Peyer's patch (tissue), 4 donors: ENCODE data around the gene RRP1B. TPM values are rescaled to one million over a fixed set of nuclear protein-coding genes. Genes with fewer than 3 reads are reported as not detected.
A peak's percentile ranks its signal among the peaks of the same experiment; 100 is the strongest.

Experiments used
- DNase-seq, 3 donors: peaks; one replicate each; pipeline ENCODE4 v3.0.0-alpha.2; 2017 to 2019
- H3K27ac ChIP-seq, 4 donors: fragments of 200-600 bp; sonication (generic); one replicate each; pipeline ENCODE4 v1.5.1; 2016 to 2019
- H3K27me3 ChIP-seq, 2 donors: fragments of 200-600 bp; sonication (generic); one replicate each; pipeline ENCODE4 v1.5.1; 2019
- H3K36me3 ChIP-seq, 3 donors: fragments of 200-600 bp; sonication (generic); one replicate each; pipeline ENCODE4 v1.5.1; 2016 to 2019
- H3K4me1 ChIP-seq, 4 donors: fragments of 200-600 bp; sonication (generic); one replicate each; pipeline ENCODE4 v1.5.1; 2016 to 2019
- H3K4me3 ChIP-seq, 4 donors: fragments of 200-600 bp; sonication (generic); 1 replicate in 3 of 4; 2 replicates in 1 of 4; pipeline ENCODE4 v1.5.1; 2016 to 2019; ENCODE audit warnings: mild to moderate bottlenecking in 1 of 4
- H3K9me3 ChIP-seq, 4 donors: fragments of 200-600 bp; sonication (generic); one replicate each; pipeline ENCODE4 v1.5.1; 2016 to 2019; ENCODE audit warnings: mild to moderate bottlenecking in 1 of 4
- POLR2A ChIP-seq, 2 donors: fragments of 450-650 bp; IDR thresholded peaks; one replicate each; pipeline ENCODE4 v1.5.1; 2017; ENCODE audit warnings: antibody characterized with exemption in 2 of 2, mild to moderate bottlenecking in 2 of 2, moderate library complexity in 2 of 2
- total RNA-seq, 4 donors: library from RNA; depleted of rRNA; stranded (reverse); fragments of >200 nt; gene quantifications; one replicate each; pipeline ENCODE4 v1.1.0, GENCODE V29; 2016
- TF ChIP-seq, protein P1 (sequence below), 6 experiments: fragments of 450-650 bp in 4 of 6; fragments of 200-600 bp in 2 of 6; sonication (generic) in 1 of 6; IDR thresholded peaks; one replicate each; pipeline ENCODE4 v1.5.1; 2017 to 2019; ENCODE audit warnings: antibody characterized with exemption in 6 of 6, mild to moderate bottlenecking in 3 of 6, moderate library complexity in 1 of 6

RRP1B gene
- total RNA-seq, 4 donors from 2014 or later: 10.7 to 28.1 (median 14.1) TPM

DNA sequence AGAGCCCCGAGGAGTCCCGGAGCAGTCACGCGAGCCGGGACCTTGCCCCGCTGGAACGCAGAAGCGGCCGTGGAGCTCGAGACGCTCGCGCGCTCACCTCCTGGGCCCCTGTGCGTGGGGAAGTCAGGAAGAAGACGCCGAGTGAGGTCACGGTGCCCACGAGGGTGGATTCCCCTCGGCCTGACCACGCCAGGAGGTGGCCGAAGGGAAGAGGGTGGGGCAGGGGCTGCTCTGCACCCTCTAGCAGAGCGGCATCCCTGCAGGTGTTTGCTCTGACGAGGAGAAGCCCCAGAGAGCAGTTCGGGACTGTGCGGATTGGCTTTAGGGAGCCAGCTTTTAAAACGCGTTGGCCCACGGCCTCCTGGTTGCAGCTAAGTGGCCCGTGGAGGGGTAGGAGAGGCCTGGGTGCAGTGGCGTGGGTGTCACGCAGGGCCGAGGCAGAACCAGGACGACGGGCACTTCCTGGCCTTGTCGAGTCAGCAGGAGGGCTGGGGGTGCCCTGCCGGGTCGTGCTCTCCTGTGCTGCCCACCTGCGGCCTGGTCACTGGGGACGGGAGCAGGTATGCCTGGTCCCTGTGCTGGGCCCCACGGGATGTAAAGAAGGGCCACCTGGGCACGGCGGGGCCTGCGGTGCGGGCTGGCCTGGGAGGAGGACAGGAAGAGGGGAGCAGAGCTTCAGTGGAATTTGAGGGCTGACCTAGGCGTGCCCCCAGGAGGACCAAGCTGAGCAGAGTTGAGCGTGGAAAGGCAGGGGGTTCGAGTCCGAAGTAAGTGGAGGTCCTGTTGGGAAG lies 60.6 kb downstream of the RRP1B start:
- Histone ChIP-seq H3K9me3 (no peaks in the 10 kb centered on the region), H3K36me3 (peaks cover 0 to 8% (median 0%) of the 10 kb centered on the region in 3 donors), H3K4me3 (peak overlapping the region; percentile 75 to 99 (median 91)), H3K4me1 (peaks cover 0 to 26% (median 24%) of the 10 kb centered on the region in 4 donors), H3K27ac (peak overlapping the region; percentile 88 to 99 (median 93)), H3K27me3 (no peaks in the 10 kb centered on the region)
- DNase-seq: peak in 1 of 3 donors; percentile 72
- TF ChIP-seq, protein P1, sequence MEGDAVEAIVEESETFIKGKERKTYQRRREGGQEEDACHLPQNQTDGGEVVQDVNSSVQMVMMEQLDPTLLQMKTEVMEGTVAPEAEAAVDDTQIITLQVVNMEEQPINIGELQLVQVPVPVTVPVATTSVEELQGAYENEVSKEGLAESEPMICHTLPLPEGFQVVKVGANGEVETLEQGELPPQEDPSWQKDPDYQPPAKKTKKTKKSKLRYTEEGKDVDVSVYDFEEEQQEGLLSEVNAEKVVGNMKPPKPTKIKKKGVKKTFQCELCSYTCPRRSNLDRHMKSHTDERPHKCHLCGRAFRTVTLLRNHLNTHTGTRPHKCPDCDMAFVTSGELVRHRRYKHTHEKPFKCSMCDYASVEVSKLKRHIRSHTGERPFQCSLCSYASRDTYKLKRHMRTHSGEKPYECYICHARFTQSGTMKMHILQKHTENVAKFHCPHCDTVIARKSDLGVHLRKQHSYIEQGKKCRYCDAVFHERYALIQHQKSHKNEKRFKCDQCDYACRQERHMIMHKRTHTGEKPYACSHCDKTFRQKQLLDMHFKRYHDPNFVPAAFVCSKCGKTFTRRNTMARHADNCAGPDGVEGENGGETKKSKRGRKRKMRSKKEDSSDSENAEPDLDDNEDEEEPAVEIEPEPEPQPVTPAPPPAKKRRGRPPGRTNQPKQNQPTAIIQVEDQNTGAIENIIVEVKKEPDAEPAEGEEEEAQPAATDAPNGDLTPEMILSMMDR (IDR thresholded peaks at IDR 0.05): no peak
- TF ChIP-seq POLR2A (IDR thresholded peaks at IDR 0.05): no peak

DNA sequence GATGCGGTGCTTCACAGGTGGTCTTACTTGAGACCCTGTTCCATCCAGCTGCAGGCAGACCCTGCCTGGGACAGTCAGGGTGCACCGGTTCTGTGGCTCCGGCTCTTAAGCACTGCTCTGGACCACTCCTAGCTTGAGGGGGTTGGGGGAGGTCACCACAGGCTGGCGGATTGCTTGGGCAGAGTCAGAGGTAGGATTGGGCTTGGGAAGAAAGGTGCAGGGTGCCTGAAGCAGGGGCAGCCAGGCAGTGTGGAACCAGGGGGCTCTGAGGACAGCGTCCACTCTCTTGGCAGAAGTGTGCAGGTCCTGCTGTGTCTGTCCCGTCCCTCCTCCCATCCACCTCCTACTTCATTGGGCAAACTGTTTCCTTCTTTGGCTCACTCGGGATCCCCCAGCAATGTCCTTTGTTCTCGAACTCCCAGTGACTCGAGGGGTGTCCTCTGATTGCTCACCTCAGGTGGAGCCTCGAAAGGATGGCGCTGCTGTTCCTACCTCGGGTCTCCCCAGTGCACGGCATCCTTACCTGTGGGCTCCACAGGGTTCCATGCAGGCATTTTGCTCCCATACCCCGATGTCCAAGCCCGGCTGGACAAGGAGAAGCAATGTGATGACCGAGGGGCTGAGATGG lies 61.3 kb downstream of the RRP1B start:
- Histone ChIP-seq H3K4me3 (peak overlapping the region; percentile 75 to 99 (median 91)), H3K4me1 (peaks cover 0 to 33% (median 25%) of the 10 kb centered on the region in 4 donors), H3K9me3 (no peaks in the 10 kb centered on the region), H3K27me3 (no peaks in the 10 kb centered on the region), H3K36me3 (peaks cover 0 to 8% (median 0%) of the 10 kb centered on the region in 3 donors), H3K27ac (peak overlapping the region in 2 of 4 donors; percentile 92 to 99)
- TF ChIP-seq POLR2A (IDR thresholded peaks at IDR 0.05): no peak
- no peak for DNase-seq

- Histone ChIP-seq H3K36me3 (peaks cover 0 to 8% (median 0%) of the 10 kb centered on the region in 3 donors), H3K4me3 (peak overlapping the region in 2 of 4 donors; percentile 89 to 99), H3K4me1 (peaks cover 0 to 36% (median 26%) of the 10 kb centered on the region in 4 donors), H3K27me3 (no peaks in the 10 kb centered on the region), H3K27ac (no peak overlapping the region), H3K9me3 (no peaks in the 10 kb centered on the region)
- no peak for DNase-seq
- TF ChIP-seq POLR2A (IDR thresholded peaks at IDR 0.05): no peak
- TF ChIP-seq, protein P1 (IDR thresholded peaks at IDR 0.05): no peak
These were observed 61.8 kb downstream of the RRP1B start for GRCh38 chr21:43721206-43721605.

GRCh38 chr21:43721939-43722338 lies 62.6 kb downstream of the RRP1B start:
- TF ChIP-seq, protein P1 (IDR thresholded peaks at IDR 0.05): no peak
- TF ChIP-seq POLR2A (IDR thresholded peaks at IDR 0.05): no peak
- no peaks in the 10 kb centered on the region for H3K9me3 ChIP-seq
- no peak overlapping the region for H3K4me3 ChIP-seq
- H3K4me1 ChIP-seq: peaks cover 0 to 44% (median 25%) of the 10 kb centered on the region in 4 donors
- no peak overlapping the region for H3K27ac ChIP-seq
- no peaks in the 10 kb centered on the region for H3K27me3 ChIP-seq
- DNase-seq: peak in 1 of 3 donors; percentile 35
- peaks cover 0 to 8% (median 0%) of the 10 kb centered on the region in 3 donors for H3K36me3 ChIP-seq

DNA sequence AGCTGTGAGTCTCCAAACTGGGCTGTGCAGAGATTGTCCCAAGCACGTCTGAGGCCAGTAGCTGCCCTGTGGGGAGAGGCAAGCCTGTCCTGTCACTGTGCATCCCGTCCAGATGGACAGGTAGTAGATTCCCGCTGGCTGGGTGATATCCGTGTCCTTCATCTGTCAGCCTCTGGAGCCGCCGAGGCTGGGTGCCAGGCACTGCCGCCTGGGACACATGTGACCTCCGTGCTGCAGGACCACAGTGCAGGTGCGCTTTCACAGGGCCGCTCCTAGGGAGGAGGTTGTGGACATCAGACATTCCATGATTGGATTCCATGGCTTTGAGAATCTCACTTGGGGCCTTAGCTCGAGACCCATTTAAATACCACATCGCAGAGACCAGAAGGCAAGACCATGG lies 64.3 kb downstream of the RRP1B start:
- no peak overlapping the region for H3K27ac ChIP-seq
- H3K36me3 ChIP-seq: peaks cover 0 to 8% (median 0%) of the 10 kb centered on the region in 3 donors
- DNase-seq: no peak
- no peaks in the 10 kb centered on the region for H3K27me3 ChIP-seq
- no peaks in the 10 kb centered on the region for H3K9me3 ChIP-seq
- H3K4me3 ChIP-seq: no peak overlapping the region
- no peak for TF ChIP-seq POLR2A (IDR thresholded peaks at IDR 0.05)
- TF ChIP-seq, protein P1 (IDR thresholded peaks at IDR 0.05): no peak
- H3K4me1 ChIP-seq: peaks cover 3 to 60% (median 29%) of the 10 kb centered on the region in 4 donors
